Mesenchymal stem cell (in vitro differentiated cells and primary cell): Measurements from ENCODE around the gene ANTKMT.

ENCODE experiments used
- DNase-seq: peaks from one replicate; pipeline ENCODE4 v3.0.0-alpha.2; 2013
- H2AFZ ChIP-seq: one replicate; pipeline ENCODE4 v1.6.1; 2013; ENCODE audit warnings: low read depth, mild to moderate bottlenecking, control low read depth, inconsistent platforms, low read length, moderate library complexity
- H2AK5ac ChIP-seq: 2 replicates; pipeline ENCODE4 v1.6.1; 2013; ENCODE audit warnings: low read length, moderate library complexity, mild to moderate bottlenecking, inconsistent platforms; ENCODE audit not compliant: severe bottlenecking
- H2BK120ac ChIP-seq: one replicate; pipeline ENCODE4 v1.6.1; 2013; ENCODE audit warnings: low read depth, mild to moderate bottlenecking, inconsistent platforms, low read length, moderate library complexity
- H2BK12ac ChIP-seq, 2 experiments: one replicate each; pipeline ENCODE4 v1.6.1; 2013; ENCODE audit warnings: inconsistent platforms in 2 of 2, low read length in 2 of 2, mild to moderate bottlenecking in 2 of 2, moderate library complexity in 2 of 2, control low read depth in 1 of 2
- H2BK15ac ChIP-seq: one replicate; pipeline ENCODE4 v1.6.1; 2013; ENCODE audit warnings: mild to moderate bottlenecking, low read depth, inconsistent platforms; ENCODE audit not compliant: poor library complexity, severe bottlenecking
- H2BK5ac ChIP-seq: 2 replicates; pipeline ENCODE4 v1.6.1; 2013; ENCODE audit warnings: low read depth, mild to moderate bottlenecking, low read length, control low read depth, inconsistent platforms; ENCODE audit not compliant: poor library complexity, severe bottlenecking
- H3K14ac ChIP-seq, 2 experiments: one replicate each; pipeline ENCODE4 v1.6.1; 2013; ENCODE audit warnings: inconsistent platforms in 2 of 2, low read length in 2 of 2, control low read depth in 1 of 2, mild to moderate bottlenecking in 1 of 2, moderate library complexity in 1 of 2
- H3K18ac ChIP-seq, 2 experiments: one replicate each; pipeline ENCODE4 v1.6.1; 2013; ENCODE audit warnings: inconsistent platforms in 2 of 2, low read length in 2 of 2, control low read depth in 1 of 2, low read depth in 1 of 2, mild to moderate bottlenecking in 1 of 2
- H3K23ac ChIP-seq, 2 experiments: one replicate each; pipeline ENCODE4 v1.6.1; 2013; ENCODE audit warnings: inconsistent platforms in 2 of 2, low read length in 2 of 2, mild to moderate bottlenecking in 2 of 2, moderate library complexity in 2 of 2, control low read depth in 1 of 2
- H3K27ac ChIP-seq: 2 replicates; pipeline ENCODE4 v1.5.1; 2013; ENCODE audit warnings: mild to moderate bottlenecking, moderate library complexity, low read length, control low read depth, inconsistent platforms; ENCODE audit not compliant: poor library complexity, severe bottlenecking
- H3K27me3 ChIP-seq, 2 experiments: 2 replicates each; pipeline versions ENCODE4 v1.6.1 to v1.7.0; 2013; ENCODE audit warnings: low read length in 2 of 2, mild to moderate bottlenecking in 2 of 2, moderate library complexity in 2 of 2, control low read depth in 1 of 2, inconsistent platforms in 1 of 2; ENCODE audit not compliant: control insufficient read depth in 1 of 2, insufficient read depth in 1 of 2
- H3K36me3 ChIP-seq, 2 experiments: 2 replicates each; pipeline versions ENCODE4 v1.6.1 to v1.7.0; 2013; ENCODE audit warnings: low read length in 2 of 2, control low read depth in 1 of 2, inconsistent platforms in 1 of 2, low read depth in 1 of 2, mild to moderate bottlenecking in 1 of 2; ENCODE audit not compliant: insufficient read depth in 2 of 2, control insufficient read depth in 1 of 2
- H3K4ac ChIP-seq, 2 experiments: one replicate each; pipeline ENCODE4 v1.6.1; 2013; ENCODE audit warnings: inconsistent platforms in 2 of 2, low read length in 2 of 2, mild to moderate bottlenecking in 2 of 2, moderate library complexity in 2 of 2, control low read depth in 1 of 2, low read depth in 1 of 2
- H3K4me1 ChIP-seq: 2 replicates; pipeline ENCODE4 v1.6.1; 2013; ENCODE audit warnings: low read depth, low read length, control low read depth; ENCODE audit not compliant: control insufficient read depth, insufficient read depth
- H3K4me2 ChIP-seq: 2 replicates; pipeline ENCODE4 v1.6.1; 2013; ENCODE audit warnings: low read length, mild to moderate bottlenecking, inconsistent platforms; ENCODE audit not compliant: poor library complexity, severe bottlenecking
- H3K4me3 ChIP-seq, 2 experiments: 2 replicates each; pipeline versions ENCODE4 v1.5.1 to v1.7.0; 2013; ENCODE audit warnings: low read length in 2 of 2, mild to moderate bottlenecking in 2 of 2, control low read depth in 1 of 2, low read depth in 1 of 2; ENCODE audit not compliant: insufficient read depth in 1 of 2
- H3K79me1 ChIP-seq: replicated peaks from 2 replicates; pipeline ENCODE4 v1.6.1; 2013; ENCODE audit warnings: mild to moderate bottlenecking, control low read depth, low read length, inconsistent platforms; ENCODE audit not compliant: poor library complexity, severe bottlenecking
- H3K9ac ChIP-seq: 2 replicates; pipeline ENCODE4 v1.7.0; 2013; ENCODE audit warnings: mild to moderate bottlenecking, low read length, moderate library complexity
- H3K9me3 ChIP-seq: 2 replicates; pipeline ENCODE4 v1.7.0; 2013; ENCODE audit warnings: mild to moderate bottlenecking, low read length; ENCODE audit not compliant: control insufficient read depth
- H4K8ac ChIP-seq: one replicate; pipeline ENCODE4 v1.6.1; 2013; ENCODE audit warnings: inconsistent platforms, mild to moderate bottlenecking, low read length, moderate library complexity
- H4K91ac ChIP-seq: one replicate; pipeline ENCODE4 v1.6.1; 2013; ENCODE audit warnings: mild to moderate bottlenecking, low read length, inconsistent platforms
- WGBS: methylation state at CpG from one replicate; pipeline ENCODE4 v1.1.7; 2013; ENCODE audit warnings: mixed read lengths; 5-methylcytosine and 5-hydroxymethylcytosine counted together

ANTKMT gene

GRCh38 chr16:714558-715476 lies 6.1 kb upstream of the ANTKMT start, which contains the start of gene METRN:
TSS of gene METRN (plus strand) at chr16:715118. CDS start at chr16:715290, 172 bp downstream.
- WGBS, result 24% methylated on average over 40 of the region's 108 CpGs
- Histone ChIP-seq H2BK120ac (peak within 1 kb of the TSS; percentile 50), H3K23ac (peak within 1 kb of the TSS in 1 of 2 experiments; percentile 67), H3K4me2 (peak within 1 kb of the TSS; percentile 97), H2BK12ac (peak within 1 kb of the TSS in 1 of 2 experiments; percentile 84), H3K27me3 (peaks cover 5 to 16% of the 10 kb centered on the region in 2 experiments), H3K9ac (peak within 1 kb of the TSS; percentile 65), H3K9me3 (no peaks in the 10 kb centered on the region), H3K14ac (peak within 1 kb of the TSS in 1 of 2 experiments; percentile 96), H4K91ac (peak within 1 kb of the TSS; percentile 60), H3K79me1 (peaks cover 21% of the 10 kb centered on the region), H3K36me3 (peaks cover 0 to 22% of the 10 kb centered on the region in 2 experiments), H2BK15ac (peak within 1 kb of the TSS; percentile 41), H4K8ac (peak within 1 kb of the TSS; percentile 21), H3K18ac (peak within 1 kb of the TSS in 1 of 2 experiments; percentile 74), H2AFZ (peak within 1 kb of the TSS; percentile 36), H2BK5ac (no peak within 1 kb of the TSS), H3K27ac (peak within 1 kb of the TSS; percentile 13), H3K4me3 (peak within 1 kb of the TSS; percentile 63 to 75), H2AK5ac (peak within 1 kb of the TSS; percentile 44), H3K4ac (peak within 1 kb of the TSS in 1 of 2 experiments; percentile 34), H3K4me1 (peaks cover 61% of the 10 kb centered on the region)
- DNase-seq, result peak; percentile 89

GRCh38 chr16:715477-716199 lies 5.3 kb upstream of the ANTKMT start:
- peak overlapping the region; percentile 63 to 75 for H3K4me3 ChIP-seq
- H3K4me2 ChIP-seq, result peak overlapping the region; percentile 97
- peak overlapping the region; percentile 36 for H2AFZ ChIP-seq
- H3K9me3 ChIP-seq, result no peaks in the 10 kb centered on the region
- peaks cover 62% of the 10 kb centered on the region for H3K4me1 ChIP-seq
- H2BK5ac ChIP-seq, result no peak overlapping the region
- peak overlapping the region in 1 of 2 experiments; percentile 96 for H3K14ac ChIP-seq
- peak overlapping the region in 1 of 2 experiments; percentile 67 for H3K23ac ChIP-seq
- H3K9ac ChIP-seq, result peak overlapping the region; percentile 65
- peak overlapping the region in 1 of 2 experiments; percentile 45 for H2BK12ac ChIP-seq
- peak overlapping the region in 1 of 2 experiments; percentile 34 for H3K4ac ChIP-seq
- peaks cover 0 to 8% of the 10 kb centered on the region in 2 experiments for H3K27me3 ChIP-seq
- peak overlapping the region in 1 of 2 experiments; percentile 71 for H3K18ac ChIP-seq
- no peak overlapping the region for H4K8ac ChIP-seq
- H2BK120ac ChIP-seq, result peak overlapping the region; percentile 50
- no peak overlapping the region for H2BK15ac ChIP-seq
- peak; percentile 30 for DNase-seq
- peak overlapping the region; percentile 13 for H3K27ac ChIP-seq
- 16% methylated on average over 24 of the region's 74 CpGs for WGBS
- H3K79me1 ChIP-seq, result peaks cover 26% of the 10 kb centered on the region
- peak overlapping the region; percentile 43 for H4K91ac ChIP-seq
- H3K36me3 ChIP-seq, result peaks cover 0 to 22% of the 10 kb centered on the region in 2 experiments
- H2AK5ac ChIP-seq, result no peak overlapping the region

DNA sequence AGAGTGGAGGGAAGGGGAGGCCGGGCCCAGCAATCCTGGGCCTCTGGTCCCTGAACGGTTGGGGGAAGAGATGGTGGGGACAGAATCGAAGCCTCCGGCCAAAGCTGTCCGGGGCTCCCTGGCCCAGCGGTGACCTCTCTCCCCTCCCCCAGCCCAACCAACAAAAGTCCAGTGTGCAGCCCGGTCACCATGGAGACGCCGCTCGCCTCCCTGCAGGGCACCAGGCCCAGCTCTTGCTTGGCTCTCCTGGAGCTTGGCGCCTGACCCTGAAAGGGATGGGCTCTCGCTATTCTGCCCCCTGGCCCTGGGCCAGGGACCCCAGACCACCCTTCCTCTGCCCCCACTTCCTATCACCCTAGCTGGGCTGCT lies 4.8 kb upstream of the ANTKMT start:
- Histone ChIP-seq H3K27me3 (peaks cover 0 to 3% of the 10 kb centered on the region in 2 experiments), H2AFZ (peak overlapping the region; percentile 24), H3K4ac (no peak overlapping the region), H4K91ac (no peak overlapping the region), H2BK15ac (no peak overlapping the region), H2BK120ac (no peak overlapping the region), H3K27ac (peak overlapping the region; percentile 13), H3K4me2 (peak overlapping the region; percentile 97), H2BK12ac (no peak overlapping the region), H3K79me1 (peaks cover 26% of the 10 kb centered on the region), H2AK5ac (no peak overlapping the region), H4K8ac (no peak overlapping the region), H3K9ac (peak overlapping the region; percentile 65), H3K23ac (peak overlapping the region in 1 of 2 experiments; percentile 67), H3K4me1 (peaks cover 62% of the 10 kb centered on the region), H3K14ac (no peak overlapping the region), H2BK5ac (no peak overlapping the region), H3K18ac (peak overlapping the region in 1 of 2 experiments; percentile 71), H3K9me3 (no peaks in the 10 kb centered on the region), H3K4me3 (peak overlapping the region; percentile 48 to 75), H3K36me3 (peaks cover 0 to 22% of the 10 kb centered on the region in 2 experiments)
- 23% methylated on average over 11 of the region's 12 CpGs for WGBS
- peak; percentile 45 for DNase-seq
